NCI-H748 (cell line): ENCODE results near the gene IFNA2.
"Not testable (repeated sequence)": the region's sequence is repeated elsewhere in the genome, so short reads cannot be mapped to it uniquely, and the experiment has no call there.

Experiments used
- DNase-seq: peaks from one replicate; lab custom pipeline; 2025; ENCODE audit not compliant: unreplicated experiment; lab: John Stamatoyannopoulos, UW

Gene IFNA2

GRCh38 chr9:21383627-21384026 is 1.6 kb downstream of the IFNA2 start:
- no peak for DNase-seq

GRCh38 chr9:21381448-21382339 is 3.5 kb downstream of the IFNA2 start:
- DNase-seq = no peak

GRCh38 chr9:21371467-21371866 is 13.7 kb downstream of the IFNA2 start:
- DNase-seq = not testable (repeated sequence)

GRCh38 chr9:21367957-21368356 is 17.2 kb downstream of the IFNA2 start, which contains the start of gene IFNA13:
Gene IFNA13, minus strand, starts transcription at chr9:21368057. Its CDS starts 47 bp downstream, at chr9:21368010.
- no peak for DNase-seq

GRCh38 chr9:21367169-21367568 is 18.0 kb downstream of the IFNA2 start:
- DNase-seq = not testable (repeated sequence)

GRCh38 chr9:21362287-21362686 is 22.9 kb downstream of the IFNA2 start:
- DNase-seq = no peak

- DNase-seq = no peak
These were observed 27.4 kb downstream of the IFNA2 start for GRCh38 chr9:21357479-21358460.

GRCh38 chr9:21350787-21351186 is 34.4 kb downstream of the IFNA2 start, which contains the start of gene IFNA6:
Gene IFNA6, minus strand, starts transcription at chr9:21350887. Its CDS starts 0 bp downstream, at chr9:21350887.
- DNase-seq = no peak

- DNase-seq = no peak
These were observed 36.7 kb downstream of the IFNA2 start for GRCh38 chr9:21348430-21348970.

GRCh38 chr9:21340735-21341134 is 44.5 kb downstream of the IFNA2 start:
- DNase-seq = no peak

- DNase-seq = peak; percentile 12
These were observed 48.7 kb downstream of the IFNA2 start for GRCh38 chr9:21336457-21336856.

GRCh38 chr9:21334701-21335632 is 50.2 kb downstream of the IFNA2 start, which contains the start of gene KLHL9:
Gene KLHL9, minus strand, starts transcription at chr9:21335404. Its CDS starts 545 bp downstream, at chr9:21334859.
- peak; percentile 94 for DNase-seq
